ENCODE data around the gene WDFY3.

The WDFY3 gene

GRCh38 chr4:84907145-84907544 is 59.3 kb downstream of the WDFY3 start:
- DNase-seq = no peak

DNA sequence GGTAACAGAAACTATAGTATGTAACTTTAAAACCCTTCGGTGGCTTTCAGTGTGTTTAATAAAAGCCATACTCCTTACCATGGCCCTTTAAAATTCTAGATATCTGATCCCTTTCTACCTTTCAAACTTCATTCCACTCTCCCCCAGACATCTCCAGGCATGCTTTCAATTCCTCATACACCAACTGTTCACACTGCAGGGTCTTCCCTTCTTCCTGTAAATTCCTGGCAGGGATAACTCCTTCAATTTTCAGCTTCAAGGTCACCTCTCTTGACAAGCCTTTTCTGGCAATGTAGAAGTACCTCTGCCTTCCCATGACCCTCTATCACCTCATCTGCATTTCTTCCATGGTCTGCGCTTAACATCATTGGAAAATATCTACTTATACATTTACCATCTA is 60.8 kb downstream of the WDFY3 start:
- no peak for DNase-seq

GRCh38 chr4:84901740-84902281 is 64.7 kb downstream of the WDFY3 start:
- no peak for DNase-seq

- no peak for DNase-seq
Measured at GRCh38 chr4:84901173-84901572, 65.3 kb downstream of the WDFY3 start.

DNA sequence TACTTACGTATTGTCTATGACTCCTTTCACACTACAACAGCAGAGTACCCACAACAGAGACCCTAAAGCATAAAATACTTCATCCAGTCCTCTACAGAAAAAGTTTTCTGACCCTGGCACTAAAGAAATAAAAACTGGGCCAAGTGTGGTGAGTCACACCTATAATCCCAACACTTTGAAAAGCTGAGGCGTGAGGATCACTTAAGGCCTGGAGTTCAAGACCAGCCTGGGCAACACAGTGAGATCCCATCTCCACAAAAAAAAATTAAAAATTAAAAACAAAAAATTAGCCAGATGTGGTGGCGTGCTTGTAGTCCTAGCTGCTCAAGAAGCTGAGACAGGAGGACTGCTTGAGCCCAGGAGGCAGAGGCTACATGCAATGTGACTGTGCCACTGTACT is 66.9 kb downstream of the WDFY3 start:
- DNase-seq = no peak

GRCh38 chr4:84897516-84897915 is 69.0 kb downstream of the WDFY3 start:
- DNase-seq = no peak

GRCh38 chr4:84895283-84895682 is 71.2 kb downstream of the WDFY3 start:
- no peak for DNase-seq

DNA sequence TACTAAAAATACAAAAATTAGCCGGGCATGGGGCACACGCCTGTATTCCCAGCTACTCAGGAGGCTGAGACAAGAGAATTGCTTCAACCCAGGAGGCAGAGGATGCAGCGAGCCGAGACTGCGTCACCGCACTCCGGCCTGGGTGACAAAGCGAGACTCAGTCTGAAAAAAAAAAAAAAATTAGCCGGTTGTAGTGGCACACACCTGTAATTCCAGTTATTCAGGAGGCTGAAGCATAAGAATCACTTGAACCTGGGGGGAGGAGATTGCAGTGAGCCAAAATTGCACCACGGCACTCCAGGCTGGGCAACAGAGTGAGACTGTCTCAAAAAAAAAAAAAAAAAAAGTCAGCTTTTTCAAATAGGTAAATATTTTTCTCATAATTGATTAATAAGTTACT is 71.9 kb downstream of the WDFY3 start:
- no peak for DNase-seq

DNA sequence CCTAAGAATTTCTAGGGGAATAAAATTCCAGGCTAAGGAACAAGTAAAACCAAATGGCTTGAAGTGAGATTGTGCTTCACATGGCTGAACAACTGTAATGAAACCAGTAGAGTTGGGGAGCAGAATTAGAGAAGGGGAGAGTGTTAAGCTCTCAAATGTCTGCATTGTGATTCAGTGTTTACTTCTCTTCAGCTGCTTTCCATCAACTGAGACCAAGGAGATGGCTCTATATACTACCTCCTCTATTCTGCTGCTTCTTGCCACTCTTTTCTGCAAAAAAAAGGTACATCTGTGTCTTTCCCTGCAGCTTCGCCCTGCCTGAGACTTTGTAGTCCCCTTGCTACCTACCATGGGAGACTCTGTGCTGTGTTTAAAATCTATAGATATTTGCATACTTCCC is 73.5 kb downstream of the WDFY3 start:
- DNase-seq = no peak

DNA sequence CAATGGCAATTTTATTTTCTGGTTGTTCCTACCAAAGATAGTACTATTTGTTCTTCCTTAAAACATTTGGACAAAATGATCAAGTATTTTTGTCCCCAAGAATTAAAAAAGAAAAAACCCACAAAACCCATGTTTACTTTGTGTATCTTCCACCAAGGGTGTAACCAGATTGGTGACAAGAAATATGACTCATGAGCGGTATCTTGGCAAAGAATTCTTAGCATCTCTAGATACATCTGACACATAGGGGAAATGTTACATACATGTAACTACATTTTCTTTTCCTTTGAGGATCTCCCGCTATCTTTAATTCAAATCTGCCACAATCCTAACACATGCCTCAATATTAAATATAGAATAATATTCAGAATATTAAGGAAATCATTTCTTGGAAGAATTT is 78.7 kb downstream of the WDFY3 start:
- DNase-seq = no peak

- DNase-seq = no peak
Measured at GRCh38 chr4:84879651-84880200, 86.8 kb downstream of the WDFY3 start.

DNA sequence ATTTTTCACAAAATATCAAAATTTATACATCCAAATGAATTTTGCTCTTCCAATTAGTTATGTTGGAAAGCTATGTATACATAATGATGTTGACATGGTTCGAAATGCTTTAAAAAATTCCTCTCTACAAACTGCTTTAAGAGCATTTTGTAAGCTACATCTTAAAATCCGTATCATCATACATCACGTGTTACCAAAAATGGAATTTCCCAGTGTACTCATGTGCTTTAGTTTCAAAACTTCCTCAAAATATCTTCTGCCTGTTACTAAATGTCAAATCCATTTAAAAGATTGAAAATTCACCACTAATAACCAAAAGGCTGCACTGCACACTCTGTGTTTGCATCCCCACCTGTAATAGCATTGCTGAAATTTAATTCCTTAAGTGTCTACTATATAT is 87.9 kb downstream of the WDFY3 start:
- no peak for DNase-seq

DNA sequence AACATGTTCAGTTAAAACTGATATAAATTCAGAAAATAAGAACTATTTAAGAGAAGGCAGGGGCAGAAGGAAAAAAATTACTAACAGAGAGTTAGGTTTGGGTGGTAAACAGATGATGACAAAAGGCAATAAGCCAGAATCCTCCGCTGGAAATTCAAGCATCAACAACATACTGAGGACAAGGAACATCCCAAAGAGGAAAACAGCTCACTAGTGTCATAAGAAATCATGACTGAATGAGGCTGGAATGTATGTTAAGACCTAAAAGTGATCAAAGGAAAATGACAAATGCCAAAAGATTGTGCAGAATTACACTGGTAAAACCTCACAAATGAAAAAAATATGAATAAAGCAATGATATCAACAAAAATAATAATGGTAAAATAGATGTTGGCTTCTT is 88.4 kb downstream of the WDFY3 start:
- no peak for DNase-seq

DNA sequence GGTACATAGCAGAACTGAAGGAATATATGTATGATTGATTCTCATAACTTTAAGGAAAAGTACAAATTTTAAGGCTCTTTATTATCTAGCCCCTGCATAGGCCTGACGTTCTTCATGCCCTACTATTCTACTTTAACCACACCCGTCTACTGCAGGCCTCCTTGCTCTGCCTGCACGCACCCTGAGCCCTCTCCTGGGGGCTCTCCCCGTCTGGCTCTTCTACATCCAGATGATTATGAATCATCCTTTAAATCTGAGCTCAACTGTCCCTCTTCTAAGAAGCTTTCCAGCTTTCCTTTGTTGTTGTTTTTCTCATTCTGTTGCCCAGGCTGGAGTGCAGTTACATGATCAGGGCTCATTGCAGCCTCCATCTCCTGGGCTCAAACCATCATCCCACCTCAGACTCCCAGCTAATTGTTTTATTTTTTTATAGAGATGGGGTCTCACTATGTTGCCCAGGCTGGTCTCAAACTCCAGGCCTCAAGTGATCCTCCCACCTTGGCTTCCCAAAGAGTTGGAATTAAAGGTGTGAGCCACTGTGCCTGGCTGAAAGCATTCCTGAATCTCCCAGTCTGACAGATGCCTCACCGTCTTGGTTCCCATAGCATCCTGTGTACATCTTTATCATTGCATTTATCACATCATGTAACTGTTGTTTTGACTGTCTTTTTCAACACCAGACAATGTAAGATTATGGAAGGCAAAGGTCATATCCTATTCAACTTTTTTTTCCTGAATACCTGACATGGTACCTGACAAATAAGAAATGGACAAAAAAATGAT is 89.2 kb downstream of the WDFY3 start:
- no peak for DNase-seq

GRCh38 chr4:84875636-84876371 is 90.7 kb downstream of the WDFY3 start:
- no peak for DNase-seq

DNA sequence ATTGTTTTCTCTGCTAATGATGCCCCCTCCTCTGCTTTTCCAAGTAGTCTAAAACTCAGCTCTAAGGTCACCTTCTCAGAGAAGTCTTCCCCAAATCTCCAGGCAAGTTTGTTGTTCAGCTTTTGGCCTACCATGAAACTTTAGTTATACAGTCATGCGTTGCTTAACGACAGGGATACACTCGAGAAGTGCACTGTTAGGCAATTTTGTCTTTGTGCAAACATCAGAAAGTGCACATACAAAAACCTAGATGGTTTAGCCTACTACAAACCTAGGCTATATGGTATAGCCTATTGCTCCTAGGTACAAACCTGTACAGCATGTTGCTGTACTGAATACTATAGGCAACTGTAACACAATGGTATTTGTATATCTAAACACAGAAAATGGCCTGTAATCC is 91.9 kb downstream of the WDFY3 start:
- no peak for DNase-seq

DNA sequence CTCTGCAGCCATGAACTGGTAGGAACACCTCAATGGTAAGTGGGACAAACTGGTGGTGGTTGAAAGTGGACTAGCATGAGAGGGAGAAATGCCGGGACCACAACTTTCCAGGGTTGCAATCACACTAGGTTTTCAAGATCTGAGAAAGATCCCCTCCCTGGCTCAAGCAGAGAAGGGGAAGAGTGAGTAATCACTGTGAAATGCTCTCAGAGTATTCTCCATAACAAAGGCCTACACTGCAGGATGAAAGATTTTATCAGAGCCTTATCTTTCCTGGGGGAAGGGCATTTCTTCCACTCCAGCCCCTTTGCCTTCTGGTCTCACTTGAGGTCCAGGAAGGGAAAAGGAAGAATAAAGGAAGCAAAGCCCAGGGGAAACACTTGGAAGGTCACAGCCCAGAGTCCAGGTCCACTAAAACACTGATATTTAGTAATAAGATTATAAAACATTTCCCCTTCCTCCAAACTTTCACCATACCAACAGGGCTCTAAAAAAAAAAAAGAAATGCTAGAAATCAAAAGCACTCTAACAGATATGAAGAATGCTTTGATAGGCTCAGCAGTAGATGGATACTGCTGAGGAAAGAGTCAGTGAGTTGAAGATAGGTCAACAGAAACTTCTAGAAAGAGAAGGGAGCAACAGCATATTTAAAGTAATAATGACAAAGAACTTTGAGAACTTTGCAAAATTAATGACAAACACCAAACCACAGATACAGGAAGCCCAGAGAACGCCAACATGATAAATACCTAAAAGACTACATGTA is 95.9 kb downstream of the WDFY3 start:
- DNase-seq = no peak

DNA sequence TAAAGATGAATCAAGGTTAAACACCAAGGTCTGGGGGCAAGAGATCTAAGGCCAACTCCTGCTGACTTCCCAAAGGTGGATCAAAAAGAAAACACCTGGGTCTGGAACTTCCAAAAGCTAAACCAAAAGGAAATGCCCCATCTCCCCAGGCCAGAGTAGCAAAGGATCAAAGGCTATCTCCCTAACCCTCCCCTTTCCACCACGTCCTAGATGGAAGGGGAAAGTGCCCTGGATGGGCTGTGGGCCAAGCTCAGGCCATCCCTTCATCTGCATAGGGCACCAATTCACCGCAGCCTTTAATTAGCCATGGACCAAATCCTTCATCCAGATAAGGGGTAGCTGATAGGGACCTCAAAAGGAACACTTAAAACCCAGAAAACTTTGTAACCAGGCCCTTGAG is 100.2 kb downstream of the WDFY3 start:
- no peak for DNase-seq

GRCh38 chr4:84865600-84865999 is 100.9 kb downstream of the WDFY3 start:
- DNase-seq = no peak

DNA sequence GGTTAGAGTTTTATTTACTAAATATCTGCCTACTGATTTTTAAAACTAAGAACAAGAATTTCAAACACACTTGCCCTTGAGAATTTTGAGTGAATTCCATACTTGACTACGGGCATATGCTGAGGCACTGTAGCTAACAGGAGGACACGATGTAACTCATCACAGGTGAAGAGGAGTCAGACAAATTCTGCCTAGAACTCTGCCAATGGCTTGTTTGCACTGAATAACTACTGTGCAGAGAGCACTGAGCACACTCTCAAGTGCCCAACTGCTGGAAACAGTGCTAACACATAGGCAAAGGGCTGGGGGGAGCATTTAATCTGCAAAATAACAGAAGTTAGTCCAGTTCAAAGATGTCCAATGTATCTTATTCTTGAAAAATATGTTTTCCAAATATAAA is 104.4 kb downstream of the WDFY3 start:
- DNase-seq = no peak

DNA sequence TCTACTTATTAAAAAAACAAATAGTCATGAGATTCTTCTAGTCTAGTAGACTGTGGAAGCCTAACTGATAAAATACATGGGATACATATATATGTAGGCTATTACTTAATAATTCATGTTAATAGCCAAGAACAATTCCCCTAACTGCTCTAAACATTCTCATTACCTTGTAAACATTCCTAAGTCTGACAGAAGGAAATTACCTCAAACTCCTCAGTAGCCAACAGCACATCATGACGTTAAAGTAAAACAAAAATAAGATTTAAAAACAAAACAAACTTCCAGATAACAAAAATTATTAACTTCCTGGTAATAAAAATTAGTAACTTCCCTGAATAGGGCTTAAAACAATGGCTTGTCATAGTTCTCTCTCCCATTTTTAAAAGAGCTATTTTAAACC is 109.2 kb downstream of the WDFY3 start:
- DNase-seq = no peak

- DNase-seq = no peak
Measured at GRCh38 chr4:84856468-84857049, 109.9 kb downstream of the WDFY3 start.

DNA sequence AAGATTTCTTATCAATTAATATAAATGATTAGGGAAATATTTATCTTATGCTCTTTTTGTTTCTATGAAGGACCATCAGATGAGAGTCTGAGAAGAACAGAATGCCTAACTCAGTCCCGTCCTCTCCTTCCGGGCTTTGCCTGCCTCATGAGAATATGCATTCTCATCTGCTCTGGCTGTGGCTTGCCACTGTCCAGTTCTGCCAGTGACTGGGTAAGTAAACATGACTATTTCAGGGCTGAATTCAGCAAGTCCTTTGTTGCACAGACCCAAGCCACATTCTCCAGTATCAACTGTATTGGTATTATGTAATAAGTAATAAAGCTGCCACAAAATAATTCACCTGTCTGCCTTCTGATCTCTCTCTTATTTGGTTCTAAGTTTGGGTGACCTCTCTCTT is 110.7 kb downstream of the WDFY3 start:
- no peak for DNase-seq
